RWPE1 (cell line): ENCODE results near the gene PPME1.

Source experiments
- CTCF ChIA-PET: fragments of 350-600 bp; sonication (Branson Sonifier 250); formaldehyde crosslinking; extraction: SDS; loops from one replicate; lab custom pipeline; 2021; lab: Yijun Ruan, JAX
- POLR2A ChIA-PET: fragments of 400-600 bp; formaldehyde crosslinking; extraction: SDS; loops from one replicate; lab custom pipeline; 2020; ENCODE audit warnings: antibody characterized with exemption; ENCODE audit not compliant: low non-redundant PET; lab: Yijun Ruan, JAX
- DNase-seq: peaks from one replicate; pipeline ENCODE4 v3.0.0; 2012; ENCODE audit warnings: low spot score
- H3K27ac ChIP-seq: fragments of 450-650 bp; 2 replicates; pipeline ENCODE4 v1.5.1; 2017
- TF ChIP-seq, protein P1 (sequence below): fragments of 450-650 bp; conservative IDR thresholded peaks from 2 replicates; pipeline ENCODE4 v1.5.1; 2017; ENCODE audit warnings: low read depth, mild to moderate bottlenecking

PPME1 gene

DNA sequence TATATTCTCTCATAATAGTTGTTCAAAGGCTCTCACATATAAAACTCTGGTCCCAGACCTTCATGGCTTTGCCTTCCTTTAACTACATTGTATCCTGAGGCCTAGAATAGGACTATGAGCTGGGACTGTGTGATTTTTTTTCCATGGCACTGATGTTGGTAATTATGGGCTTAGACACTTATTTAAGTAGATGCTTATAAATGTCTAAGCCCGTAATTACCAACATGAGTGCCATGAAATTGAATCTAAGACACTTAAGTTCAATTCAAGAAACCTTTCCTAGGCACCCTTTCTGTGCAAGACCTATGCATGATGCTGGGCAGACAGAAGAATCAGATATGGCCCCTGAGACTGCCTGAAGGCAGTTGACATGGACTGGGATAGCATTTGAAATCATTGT lies 77.4 kb downstream of the PPME1 start:
- CTCF ChIA-PET = no interaction called here
- no peak overlapping the region for H3K27ac ChIP-seq
- TF ChIP-seq, protein P1, sequence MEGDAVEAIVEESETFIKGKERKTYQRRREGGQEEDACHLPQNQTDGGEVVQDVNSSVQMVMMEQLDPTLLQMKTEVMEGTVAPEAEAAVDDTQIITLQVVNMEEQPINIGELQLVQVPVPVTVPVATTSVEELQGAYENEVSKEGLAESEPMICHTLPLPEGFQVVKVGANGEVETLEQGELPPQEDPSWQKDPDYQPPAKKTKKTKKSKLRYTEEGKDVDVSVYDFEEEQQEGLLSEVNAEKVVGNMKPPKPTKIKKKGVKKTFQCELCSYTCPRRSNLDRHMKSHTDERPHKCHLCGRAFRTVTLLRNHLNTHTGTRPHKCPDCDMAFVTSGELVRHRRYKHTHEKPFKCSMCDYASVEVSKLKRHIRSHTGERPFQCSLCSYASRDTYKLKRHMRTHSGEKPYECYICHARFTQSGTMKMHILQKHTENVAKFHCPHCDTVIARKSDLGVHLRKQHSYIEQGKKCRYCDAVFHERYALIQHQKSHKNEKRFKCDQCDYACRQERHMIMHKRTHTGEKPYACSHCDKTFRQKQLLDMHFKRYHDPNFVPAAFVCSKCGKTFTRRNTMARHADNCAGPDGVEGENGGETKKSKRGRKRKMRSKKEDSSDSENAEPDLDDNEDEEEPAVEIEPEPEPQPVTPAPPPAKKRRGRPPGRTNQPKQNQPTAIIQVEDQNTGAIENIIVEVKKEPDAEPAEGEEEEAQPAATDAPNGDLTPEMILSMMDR = no peak
- no peak for DNase-seq
- POLR2A ChIA-PET = no interaction called here

DNA sequence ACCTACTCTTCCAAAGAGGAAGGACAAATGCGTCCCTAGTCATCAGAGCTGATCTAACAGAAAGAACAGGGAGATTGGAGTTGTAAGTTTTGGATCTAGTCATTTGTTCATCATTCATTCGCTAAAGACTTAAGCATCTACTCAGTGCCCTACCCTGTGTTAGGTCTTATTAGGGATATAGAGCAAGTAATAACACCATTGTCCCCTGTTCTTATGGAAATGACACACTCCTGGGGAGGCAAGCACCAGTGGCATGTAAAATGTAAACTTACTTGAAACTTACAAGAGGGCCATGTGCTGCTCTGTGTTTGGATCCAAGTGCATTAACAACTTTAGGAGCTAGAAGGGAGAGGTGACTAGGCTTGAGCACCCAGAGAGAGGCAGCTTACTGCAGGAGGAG lies 78.4 kb downstream of the PPME1 start:
- TF ChIP-seq, protein P1 = no peak
- no peak for DNase-seq
- POLR2A ChIA-PET = no interaction called here
- CTCF ChIA-PET = no interaction called here
- no peak overlapping the region for H3K27ac ChIP-seq

DNA sequence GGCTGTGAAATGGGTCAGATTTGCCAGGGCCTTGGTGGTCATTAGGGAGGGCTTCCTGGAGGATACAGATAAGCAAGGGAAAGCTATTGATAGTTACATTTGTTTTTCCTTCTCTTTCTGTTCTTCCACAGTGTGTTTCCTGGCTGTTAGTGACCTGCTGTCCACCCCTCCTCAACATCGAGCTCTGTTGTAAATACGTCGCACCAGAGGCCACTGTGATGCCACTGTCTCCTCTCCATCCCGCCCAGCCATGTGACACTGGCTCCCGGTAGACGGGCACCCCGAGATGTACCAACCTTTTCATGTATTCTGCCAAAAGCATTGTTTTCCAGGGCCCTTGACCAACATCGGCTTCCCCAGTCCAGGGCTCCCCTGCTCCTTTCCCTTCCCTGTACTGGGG lies 82.3 kb downstream of the PPME1 start:
- CTCF ChIA-PET = interaction anchor here (0.7 to 1.9 kb wide), 3 partner anchors 15 to 196 kb away, joined by 4 to 5 read pairs (median 5); no protein-coding TSS in a partner anchor

DNA sequence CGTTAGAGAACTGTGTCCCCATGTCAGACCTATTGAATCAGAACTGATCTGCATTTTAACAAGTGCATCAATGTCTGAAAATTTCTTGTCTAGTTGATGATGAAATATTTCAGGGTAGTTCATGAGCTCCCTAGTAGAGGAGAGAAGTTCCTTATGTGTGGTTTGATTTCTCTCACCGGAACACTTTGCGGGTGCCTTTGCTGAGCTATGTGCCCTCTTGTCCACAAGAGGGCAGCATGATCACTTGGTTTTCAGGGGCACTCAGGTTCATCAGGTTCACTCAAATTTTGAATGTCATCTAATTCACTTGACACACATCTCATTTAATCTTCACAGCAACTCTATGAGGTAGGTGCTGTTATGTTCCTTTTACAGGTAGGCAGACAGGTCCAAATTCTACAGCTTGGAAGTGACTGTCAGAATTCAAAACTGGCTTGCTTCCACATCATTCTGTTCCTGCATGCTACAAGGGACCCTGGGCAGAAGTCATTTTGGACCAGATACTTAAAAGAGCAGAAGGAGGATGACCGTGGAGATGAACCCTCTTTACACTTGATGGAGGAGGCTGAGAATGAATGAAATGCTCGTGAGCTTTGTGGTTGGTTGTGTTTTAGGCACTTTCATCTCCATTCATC lies 84.8 kb downstream of the PPME1 start:
- H3K27ac ChIP-seq = no peak overlapping the region
- POLR2A ChIA-PET = no interaction called here
- peak; percentile 79 for DNase-seq
- TF ChIP-seq, protein P1 = peak; percentile 91
- CTCF ChIA-PET = interaction anchor here (0.6 to 2.1 kb wide), 11 partner anchors 9 to 920 kb away, joined by 3 to 25 read pairs (median 6); no protein-coding TSS in a partner anchor

More for the DNA sequence above, 82.3 kb downstream of the PPME1 start:
- POLR2A ChIA-PET = no interaction called here
- DNase-seq = no peak
- no peak overlapping the region for H3K27ac ChIP-seq
- TF ChIP-seq, protein P1 = no peak

DNA sequence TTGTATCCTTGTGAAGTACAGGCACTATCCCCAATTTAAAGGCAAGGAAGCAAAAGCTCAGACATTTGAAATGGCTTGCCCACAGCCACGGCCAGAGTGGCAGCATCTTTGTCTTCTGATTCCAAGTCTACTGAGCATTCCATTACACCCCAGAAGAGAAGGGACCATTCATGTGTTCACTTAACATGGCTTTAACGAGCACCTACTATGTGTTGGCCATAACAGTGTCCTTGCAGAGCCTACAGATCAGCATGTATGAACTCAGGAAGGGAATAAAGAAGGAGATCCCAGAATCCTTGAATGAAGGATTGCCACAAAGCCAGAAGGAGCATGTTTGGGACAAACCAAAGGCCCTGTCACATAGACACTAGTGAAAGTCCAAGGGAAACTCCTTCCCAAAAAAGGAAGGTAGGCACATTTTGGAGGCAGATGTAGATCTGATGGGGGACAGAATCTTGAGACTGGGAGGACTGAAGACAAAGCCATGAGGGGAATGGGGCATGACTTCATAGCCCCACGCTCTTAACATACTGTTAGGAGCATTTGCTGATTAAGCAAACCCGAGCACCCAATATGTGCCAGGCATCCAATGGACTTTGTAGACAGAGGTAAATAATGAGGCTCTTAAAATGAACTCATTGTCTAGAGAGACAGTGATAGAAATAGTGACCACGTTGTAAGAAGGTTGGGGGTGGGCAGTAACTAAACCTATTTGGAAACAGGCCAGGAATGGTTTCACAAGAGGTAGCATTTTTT lies 85.5 kb downstream of the PPME1 start:
- DNase-seq = no peak
- POLR2A ChIA-PET = no interaction called here
- TF ChIP-seq, protein P1 = no peak

GRCh38 chr11:74257959-74258553 lies 87.0 kb downstream of the PPME1 start:
- ChIA-PET POLR2A (no interaction called here), CTCF (no interaction called here)
- H3K27ac ChIP-seq = no peak overlapping the region
- no peak for DNase-seq
- TF ChIP-seq, protein P1 = no peak

More for the DNA sequence above, 85.5 kb downstream of the PPME1 start:
- no peak overlapping the region for H3K27ac ChIP-seq
- CTCF ChIA-PET = interaction anchor here (1.0 to 2.1 kb wide), 8 partner anchors 10 to 196 kb away, joined by 3 to 25 read pairs (median 6); no protein-coding TSS in a partner anchor
